Type B pancreatic cell (in vitro differentiated cells): ENCODE results near the gene RERE. TPM values are rescaled to one million over a fixed set of nuclear protein-coding genes. Genes with fewer than 3 reads are reported as not detected.

ENCODE experiments used
- DNase-seq: peaks from one replicate; pipeline ENCODE4 v3.0.0; 2021; ENCODE audit warnings: mixed read lengths; ENCODE audit not compliant: unreplicated experiment; ENCODE audit errors: extremely low spot score
- H3K27ac Mint-ChIP-seq: 2 replicates; pipeline ENCODE4 v1.8.0; 2021; ENCODE audit warnings: mild to moderate bottlenecking, mixed read lengths
- H3K27me3 Mint-ChIP-seq: 2 replicates; pipeline ENCODE4 v1.8.0; 2021; ENCODE audit warnings: mixed read lengths
- H3K36me3 Mint-ChIP-seq: 2 replicates; pipeline ENCODE4 v1.8.0; 2021; ENCODE audit warnings: mixed read lengths
- H3K4me1 Mint-ChIP-seq: one replicate; pipeline ENCODE4 v1.8.0; 2021; ENCODE audit warnings: mixed read lengths; ENCODE audit not compliant: unreplicated experiment
- H3K4me3 Mint-ChIP-seq: 2 replicates; pipeline ENCODE4 v1.8.0; 2021; ENCODE audit warnings: mild to moderate bottlenecking, mixed read lengths
- H3K9me3 Mint-ChIP-seq: 2 replicates; pipeline ENCODE4 v1.8.0; 2021; ENCODE audit warnings: mixed read lengths
- total RNA-seq: library from RNA; stranded (reverse); gene quantifications from 2 replicates; pipeline ENCODE4 v1.2.1, GENCODE V29; 2021; ENCODE audit warnings: low replicate concordance
- TF ChIP-seq, protein P1 (sequence below): fragments of 200-600 bp; sonication (generic); conservative IDR thresholded peaks from 2 replicates; pipeline ENCODE4 v1.5.0; 2021; ENCODE audit warnings: antibody characterized with exemption, mild to moderate bottlenecking

RERE gene
- total RNA-seq, 1 donor from 2014 or later: 141 TPM

DNA sequence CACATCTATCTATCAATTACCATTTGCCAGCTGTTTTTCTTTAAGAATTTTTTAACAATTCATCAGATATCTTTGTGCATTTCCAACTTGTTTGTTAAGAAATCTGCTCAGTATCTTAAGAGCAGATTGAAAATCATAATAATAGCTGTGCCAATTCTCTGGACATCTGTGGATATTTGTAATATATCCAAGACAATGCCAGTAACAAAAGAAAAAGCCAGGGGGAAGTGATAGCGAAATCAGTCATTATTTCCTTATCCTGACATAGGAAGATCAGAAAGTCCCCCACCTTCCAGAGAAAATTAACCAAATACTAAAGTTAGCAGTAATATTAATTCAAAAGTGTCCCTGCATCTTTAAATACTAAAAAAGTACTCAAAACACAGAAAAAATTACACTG, 217.1 kb downstream of the RERE start:
- TF ChIP-seq, protein P1, sequence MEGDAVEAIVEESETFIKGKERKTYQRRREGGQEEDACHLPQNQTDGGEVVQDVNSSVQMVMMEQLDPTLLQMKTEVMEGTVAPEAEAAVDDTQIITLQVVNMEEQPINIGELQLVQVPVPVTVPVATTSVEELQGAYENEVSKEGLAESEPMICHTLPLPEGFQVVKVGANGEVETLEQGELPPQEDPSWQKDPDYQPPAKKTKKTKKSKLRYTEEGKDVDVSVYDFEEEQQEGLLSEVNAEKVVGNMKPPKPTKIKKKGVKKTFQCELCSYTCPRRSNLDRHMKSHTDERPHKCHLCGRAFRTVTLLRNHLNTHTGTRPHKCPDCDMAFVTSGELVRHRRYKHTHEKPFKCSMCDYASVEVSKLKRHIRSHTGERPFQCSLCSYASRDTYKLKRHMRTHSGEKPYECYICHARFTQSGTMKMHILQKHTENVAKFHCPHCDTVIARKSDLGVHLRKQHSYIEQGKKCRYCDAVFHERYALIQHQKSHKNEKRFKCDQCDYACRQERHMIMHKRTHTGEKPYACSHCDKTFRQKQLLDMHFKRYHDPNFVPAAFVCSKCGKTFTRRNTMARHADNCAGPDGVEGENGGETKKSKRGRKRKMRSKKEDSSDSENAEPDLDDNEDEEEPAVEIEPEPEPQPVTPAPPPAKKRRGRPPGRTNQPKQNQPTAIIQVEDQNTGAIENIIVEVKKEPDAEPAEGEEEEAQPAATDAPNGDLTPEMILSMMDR: no peak
- H3K27me3 Mint-ChIP-seq: no peaks in the 10 kb centered on the region
- H3K4me3 Mint-ChIP-seq: no peak overlapping the region
- DNase-seq: no peak
- no peak overlapping the region for H3K27ac Mint-ChIP-seq
- H3K36me3 Mint-ChIP-seq: peaks cover 11% of the 10 kb centered on the region
- H3K9me3 Mint-ChIP-seq: no peaks in the 10 kb centered on the region
- peaks cover 39% of the 10 kb centered on the region for H3K4me1 Mint-ChIP-seq

DNA sequence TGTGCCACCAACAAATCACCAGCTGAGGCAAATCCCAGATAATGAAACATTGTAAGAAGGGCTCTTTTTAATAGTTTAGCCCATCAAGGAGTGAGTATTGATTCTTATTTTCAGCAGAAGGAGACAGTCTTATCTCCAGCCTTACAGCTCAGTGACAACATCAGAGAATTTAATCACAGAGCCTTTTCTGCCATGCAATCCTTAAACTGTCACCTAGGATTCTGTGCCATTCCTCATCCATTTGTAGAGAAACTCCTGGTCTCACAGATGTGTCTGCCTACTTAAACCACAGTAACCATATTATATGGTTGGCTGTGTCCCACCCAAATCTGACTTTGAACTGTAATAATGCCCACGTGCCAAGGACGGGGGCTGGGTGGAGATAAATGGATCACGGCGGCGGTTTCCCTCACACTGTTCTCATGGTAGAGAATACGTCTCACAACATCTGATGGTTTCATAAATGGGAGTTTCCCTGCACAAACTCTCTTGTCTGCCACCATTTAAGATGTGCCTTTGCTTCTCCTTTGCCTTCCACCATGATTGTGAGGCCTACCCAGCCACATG, 217.7 kb downstream of the RERE start:
- H3K36me3 Mint-ChIP-seq: peaks cover 11% of the 10 kb centered on the region
- TF ChIP-seq, protein P1: no peak
- H3K9me3 Mint-ChIP-seq: no peaks in the 10 kb centered on the region
- H3K4me1 Mint-ChIP-seq: peaks cover 39% of the 10 kb centered on the region
- H3K27me3 Mint-ChIP-seq: no peaks in the 10 kb centered on the region
- no peak overlapping the region for H3K4me3 Mint-ChIP-seq
- no peak for DNase-seq
- no peak overlapping the region for H3K27ac Mint-ChIP-seq

DNA sequence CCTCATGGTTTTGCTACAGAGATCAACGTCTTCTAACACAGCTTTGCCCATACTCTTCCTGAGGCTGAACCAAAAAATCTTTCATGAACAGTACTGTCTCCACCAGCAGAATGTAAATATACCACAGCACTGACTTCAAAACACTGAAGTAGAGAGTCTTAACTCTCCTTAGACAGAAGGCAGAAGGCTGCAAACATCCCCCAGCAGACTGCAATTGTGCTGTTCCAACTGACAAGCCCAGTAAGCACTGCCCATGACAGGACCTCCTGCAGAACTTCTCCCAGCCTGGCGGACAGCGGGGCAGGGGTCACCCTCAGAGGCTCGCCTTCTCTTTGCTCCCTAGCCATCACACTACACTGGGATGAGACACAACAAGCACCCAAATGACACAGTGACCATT, 218.7 kb downstream of the RERE start:
- Mint-ChIP-seq H3K27me3 (no peaks in the 10 kb centered on the region), H3K27ac (peak overlapping the region; percentile 58), H3K4me1 (peaks cover 39% of the 10 kb centered on the region), H3K4me3 (no peak overlapping the region), H3K9me3 (no peaks in the 10 kb centered on the region), H3K36me3 (peaks cover 15% of the 10 kb centered on the region)
- TF ChIP-seq, protein P1: no peak
- DNase-seq: no peak

DNA sequence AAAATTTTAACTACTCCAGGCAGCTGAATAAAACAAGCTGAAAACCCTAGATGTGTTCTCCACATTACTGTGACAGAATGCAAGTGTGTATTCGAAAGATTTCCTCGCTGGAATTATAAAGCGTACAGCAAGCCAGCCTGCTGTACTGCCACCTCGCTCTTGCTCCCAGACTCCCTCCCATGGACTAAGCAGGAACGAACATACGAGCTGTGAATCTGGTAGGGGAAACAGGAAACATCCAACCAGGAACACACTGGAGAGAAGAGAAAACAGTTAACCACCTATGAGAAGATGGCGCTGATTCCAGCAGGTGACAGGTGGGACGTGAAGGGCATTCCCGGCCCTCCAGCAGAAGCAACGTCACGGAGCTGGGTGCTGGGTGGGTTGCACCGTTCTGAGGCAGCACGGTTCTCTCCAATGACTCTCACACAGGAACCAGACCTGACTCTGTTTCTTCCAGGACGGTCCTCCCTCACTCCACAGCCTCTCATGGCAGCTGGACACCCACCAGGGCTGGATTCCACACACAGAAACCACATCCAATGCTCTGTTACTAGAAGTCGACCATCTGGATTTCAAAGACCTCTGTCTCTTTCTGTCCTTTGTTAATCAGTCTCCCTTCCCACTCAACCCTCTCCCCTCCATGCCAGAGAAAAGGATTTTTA, 219.2 kb downstream of the RERE start:
- TF ChIP-seq, protein P1: peak; percentile 55
- Mint-ChIP-seq H3K4me1 (peaks cover 35% of the 10 kb centered on the region), H3K27me3 (no peaks in the 10 kb centered on the region), H3K27ac (peak overlapping the region; percentile 58), H3K36me3 (peaks cover 17% of the 10 kb centered on the region), H3K4me3 (no peak overlapping the region), H3K9me3 (no peaks in the 10 kb centered on the region)
- DNase-seq: no peak

DNA sequence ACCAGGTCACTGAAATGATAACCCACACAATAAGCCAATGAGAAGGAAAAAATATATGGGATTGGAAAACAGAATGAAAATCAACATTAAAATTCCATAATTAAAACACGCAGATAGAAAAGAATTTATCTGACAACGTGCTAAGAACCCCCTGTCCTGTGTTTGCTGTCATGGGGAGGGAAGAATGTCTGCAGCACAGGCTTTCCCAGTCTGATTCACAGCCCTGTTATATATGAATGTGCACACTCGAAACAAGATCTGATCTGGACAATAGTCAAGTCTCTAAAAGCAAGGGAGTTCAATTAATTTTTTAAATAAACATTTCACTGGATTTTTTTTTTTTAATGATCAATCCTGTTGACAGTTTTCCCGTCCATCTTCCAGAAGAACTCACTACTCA, 220.0 kb downstream of the RERE start:
- DNase-seq: no peak
- Mint-ChIP-seq H3K36me3 (peaks cover 18% of the 10 kb centered on the region), H3K27me3 (no peaks in the 10 kb centered on the region), H3K9me3 (no peaks in the 10 kb centered on the region), H3K4me3 (no peak overlapping the region), H3K4me1 (peaks cover 30% of the 10 kb centered on the region), H3K27ac (no peak overlapping the region)
- TF ChIP-seq, protein P1: no peak
